ENCODE data around the gene USP40. TPM values are rescaled to one million over a fixed set of nuclear protein-coding genes. Genes with fewer than 3 reads are reported as not detected.

Gene USP40
- total RNA-seq, 6 donors from 2014 or later, result 34.4 to 75.4 (median 50.4) TPM

DNA sequence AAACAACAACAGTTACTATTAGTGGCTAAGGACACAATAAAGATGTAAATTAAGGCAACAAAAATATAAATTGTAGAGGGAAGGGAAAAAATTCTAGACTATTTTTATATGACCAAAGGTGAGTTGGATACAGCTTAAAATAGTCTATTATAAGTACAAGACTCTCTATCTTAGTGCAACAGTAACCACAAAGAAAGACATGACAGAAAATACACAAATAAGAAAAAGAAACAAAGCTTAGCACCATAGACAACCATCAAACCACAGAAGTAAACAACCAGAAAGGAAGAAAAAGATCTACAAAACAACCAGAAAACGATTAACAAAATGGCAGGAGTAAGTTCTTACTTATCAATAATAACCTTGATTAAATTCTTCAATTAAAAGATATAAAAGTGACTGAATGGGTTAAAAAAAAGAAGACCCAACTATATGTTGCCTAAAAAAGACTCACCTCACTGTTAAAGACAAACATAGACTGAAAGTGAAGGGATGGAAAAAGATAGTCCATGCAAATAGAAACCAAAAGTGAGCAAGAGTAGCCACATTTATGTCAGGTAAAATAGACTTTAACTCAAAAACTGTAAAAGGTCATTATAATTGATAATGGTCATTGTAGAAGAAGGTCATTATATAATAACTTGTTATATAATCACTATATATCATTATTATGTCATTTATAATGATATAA is 62.5 kb downstream of the USP40 start:
- H3K4me3 ChIP-seq, result no peak overlapping the region
- TF ChIP-seq POLR2AphosphoS5 (IDR thresholded peaks at IDR 0.05) (no peak), POLR2A (IDR thresholded peaks at IDR 0.05) (no peak)
- TF ChIP-seq, protein P1, sequence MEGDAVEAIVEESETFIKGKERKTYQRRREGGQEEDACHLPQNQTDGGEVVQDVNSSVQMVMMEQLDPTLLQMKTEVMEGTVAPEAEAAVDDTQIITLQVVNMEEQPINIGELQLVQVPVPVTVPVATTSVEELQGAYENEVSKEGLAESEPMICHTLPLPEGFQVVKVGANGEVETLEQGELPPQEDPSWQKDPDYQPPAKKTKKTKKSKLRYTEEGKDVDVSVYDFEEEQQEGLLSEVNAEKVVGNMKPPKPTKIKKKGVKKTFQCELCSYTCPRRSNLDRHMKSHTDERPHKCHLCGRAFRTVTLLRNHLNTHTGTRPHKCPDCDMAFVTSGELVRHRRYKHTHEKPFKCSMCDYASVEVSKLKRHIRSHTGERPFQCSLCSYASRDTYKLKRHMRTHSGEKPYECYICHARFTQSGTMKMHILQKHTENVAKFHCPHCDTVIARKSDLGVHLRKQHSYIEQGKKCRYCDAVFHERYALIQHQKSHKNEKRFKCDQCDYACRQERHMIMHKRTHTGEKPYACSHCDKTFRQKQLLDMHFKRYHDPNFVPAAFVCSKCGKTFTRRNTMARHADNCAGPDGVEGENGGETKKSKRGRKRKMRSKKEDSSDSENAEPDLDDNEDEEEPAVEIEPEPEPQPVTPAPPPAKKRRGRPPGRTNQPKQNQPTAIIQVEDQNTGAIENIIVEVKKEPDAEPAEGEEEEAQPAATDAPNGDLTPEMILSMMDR (IDR thresholded peaks at IDR 0.05), result no peak
- ATAC-seq (ENCODE audit: low FRiP score in 2 of 2) (no peak), DNase-seq (no peak)
- peaks cover 0 to 54% (median 0%) of the 10 kb centered on the region in 4 donors for H3K36me3 ChIP-seq
- WGBS, 2 donors, result 88 to 100% methylated on average over 1 of the region's 1 CpG
- no peaks in the 10 kb centered on the region for H3K4me1 ChIP-seq
- H3K9me3 ChIP-seq, result peaks cover 6 to 20% (median 11%) of the 10 kb centered on the region in 4 donors
- no peak overlapping the region for H3K27ac ChIP-seq
- no peaks in the 10 kb centered on the region for H3K27me3 ChIP-seq

DNA sequence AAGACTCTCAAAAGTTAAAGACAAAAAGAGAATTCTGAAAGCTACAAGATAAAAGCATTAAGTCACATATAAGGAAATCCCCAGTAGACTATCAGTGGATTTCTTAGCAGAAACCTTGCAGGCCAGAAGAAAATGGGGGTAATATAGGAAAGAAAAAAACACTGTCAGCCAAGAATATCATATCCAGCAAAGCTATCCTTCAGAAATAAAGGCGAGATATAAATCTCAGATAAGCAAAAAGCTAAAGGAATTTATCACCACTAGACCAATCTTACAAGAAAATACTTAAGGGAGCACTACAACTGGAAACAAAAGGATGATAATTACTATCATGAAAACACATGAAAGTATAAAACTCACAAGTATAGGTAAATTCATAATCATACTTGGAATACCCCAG is 63.1 kb downstream of the USP40 start:
- TF ChIP-seq POLR2A (IDR thresholded peaks at IDR 0.05) (no peak), EP300 (IDR thresholded peaks at IDR 0.05) (no peak), POLR2AphosphoS5 (IDR thresholded peaks at IDR 0.05) (no peak)
- TF ChIP-seq, protein P1 (IDR thresholded peaks at IDR 0.05), result no peak
- 96 to 100% methylated on average over 1 of the region's 1 CpG for WGBS, 2 donors
- Histone ChIP-seq H3K36me3 (peaks cover 0 to 59% (median 0%) of the 10 kb centered on the region in 4 donors), H3K27me3 (no peaks in the 10 kb centered on the region), H3K27ac (no peak overlapping the region), H3K9me3 (peaks cover 6 to 20% (median 11%) of the 10 kb centered on the region in 4 donors), H3K4me3 (no peak overlapping the region), H3K4me1 (no peaks in the 10 kb centered on the region)
- DNase-seq (no peak), ATAC-seq (ENCODE audit: low FRiP score in 2 of 2) (no peak)

DNA sequence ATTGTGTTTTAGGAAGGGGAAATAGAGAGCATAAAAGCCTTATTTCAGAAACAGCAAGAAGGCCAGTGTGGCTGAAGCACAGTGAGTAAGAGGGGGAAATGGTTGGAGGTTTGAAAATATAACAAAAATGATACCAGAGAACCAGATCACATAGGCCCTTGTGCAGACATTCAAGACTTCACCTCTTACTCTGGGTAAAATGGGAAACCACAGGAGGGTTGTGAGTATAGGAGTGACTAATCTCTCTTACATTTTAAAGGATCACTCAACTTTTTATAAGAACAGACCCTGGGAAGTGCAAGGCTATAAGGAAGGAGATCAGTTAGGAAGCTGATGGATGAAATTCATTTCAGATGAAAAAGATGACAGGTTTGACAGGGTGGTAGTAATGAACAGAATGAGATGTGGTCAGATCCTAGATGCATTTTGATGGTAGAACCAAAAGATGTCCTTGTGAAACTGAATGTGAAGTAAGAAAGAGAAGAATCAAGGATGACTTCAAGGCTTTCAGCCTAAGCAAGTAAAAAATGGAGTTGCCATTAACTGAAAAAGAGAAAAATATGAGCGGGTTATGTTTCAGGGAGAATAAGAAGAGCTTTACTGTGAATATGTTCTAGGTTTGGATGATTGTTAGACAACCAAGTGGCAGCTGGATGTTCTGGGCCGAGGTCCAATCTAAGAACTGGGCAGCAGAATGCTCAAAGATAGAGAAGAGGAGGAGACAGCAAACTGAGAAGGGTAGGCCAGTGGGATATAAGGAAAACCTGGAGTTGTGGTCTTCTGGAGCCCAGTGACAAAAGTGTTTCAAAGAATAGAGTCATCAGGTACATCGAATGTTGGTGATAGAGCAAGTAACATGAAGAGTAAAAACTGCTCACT is 65.1 kb downstream of the USP40 start:
- H3K9me3 ChIP-seq, result peaks cover 6 to 20% (median 11%) of the 10 kb centered on the region in 4 donors
- no peak for TF ChIP-seq POLR2A (IDR thresholded peaks at IDR 0.05)
- no peak for TF ChIP-seq POLR2AphosphoS5 (IDR thresholded peaks at IDR 0.05)
- no peak for TF ChIP-seq EP300 (IDR thresholded peaks at IDR 0.05)
- TF ChIP-seq, protein P1 (IDR thresholded peaks at IDR 0.05), result no peak
- 90 to 95% methylated on average over 3 of the region's 3 CpGs for WGBS, 2 donors
- no peaks in the 10 kb centered on the region for H3K27me3 ChIP-seq
- no peaks in the 10 kb centered on the region for H3K4me1 ChIP-seq
- H3K36me3 ChIP-seq, result peaks cover 0 to 59% (median 4%) of the 10 kb centered on the region in 4 donors
- H3K27ac ChIP-seq, result no peak overlapping the region
- ATAC-seq (ENCODE audit: low FRiP score in 2 of 2), result no peak
- no peak for DNase-seq
- H3K4me3 ChIP-seq, result no peak overlapping the region

DNA sequence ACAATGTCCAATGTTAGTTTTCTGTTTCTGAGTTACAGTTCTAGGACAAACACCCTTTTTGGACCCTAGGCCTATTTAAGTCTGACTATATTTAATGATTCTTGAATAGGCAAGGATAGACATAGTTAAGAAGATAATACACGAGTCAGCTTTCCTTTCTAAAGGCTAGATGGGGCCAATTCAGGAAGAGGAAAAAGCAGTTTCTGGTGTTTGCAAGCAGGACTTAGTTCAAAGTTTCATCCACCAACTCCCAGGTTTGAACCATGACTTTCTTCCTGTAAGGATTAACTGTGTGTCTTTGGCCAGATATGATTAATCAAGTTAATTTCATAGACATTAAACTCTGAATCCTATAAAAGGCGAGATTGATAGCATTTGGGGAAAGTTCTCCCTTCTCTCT is 66.7 kb downstream of the USP40 start:
- Histone ChIP-seq H3K4me1 (no peaks in the 10 kb centered on the region), H3K27me3 (no peaks in the 10 kb centered on the region), H3K36me3 (peaks cover 0 to 60% (median 6%) of the 10 kb centered on the region in 4 donors), H3K4me3 (no peak overlapping the region), H3K9me3 (peaks cover 6 to 20% (median 11%) of the 10 kb centered on the region in 4 donors), H3K27ac (no peak overlapping the region)
- ATAC-seq (ENCODE audit: low FRiP score in 2 of 2) (no peak), DNase-seq (no peak)
- WGBS, 2 donors, result 74 to 86% methylated on average over 2 of the region's 2 CpGs
- TF ChIP-seq POLR2AphosphoS5 (IDR thresholded peaks at IDR 0.05) (no peak), EP300 (IDR thresholded peaks at IDR 0.05) (no peak), POLR2A (IDR thresholded peaks at IDR 0.05) (no peak)
- TF ChIP-seq, protein P1 (IDR thresholded peaks at IDR 0.05), result no peak
